HG03342 (cell line): ENCODE measurements around the gene ZNF441.
A peak's percentile ranks its signal among the peaks of the same experiment; 100 is the strongest.
"Not testable (repeated sequence)": the region's sequence is repeated elsewhere in the genome, so short reads cannot be mapped to it uniquely, and the experiment has no call there.

Experiments used
- ATAC-seq: cut with Tn5 transposase; IDR thresholded peaks from one replicate; pipeline ENCODE4 v1.9.1; 2021; ENCODE audit warnings: mild to moderate bottlenecking, moderate library complexity; ENCODE audit not compliant: unreplicated experiment

Gene ZNF441

DNA sequence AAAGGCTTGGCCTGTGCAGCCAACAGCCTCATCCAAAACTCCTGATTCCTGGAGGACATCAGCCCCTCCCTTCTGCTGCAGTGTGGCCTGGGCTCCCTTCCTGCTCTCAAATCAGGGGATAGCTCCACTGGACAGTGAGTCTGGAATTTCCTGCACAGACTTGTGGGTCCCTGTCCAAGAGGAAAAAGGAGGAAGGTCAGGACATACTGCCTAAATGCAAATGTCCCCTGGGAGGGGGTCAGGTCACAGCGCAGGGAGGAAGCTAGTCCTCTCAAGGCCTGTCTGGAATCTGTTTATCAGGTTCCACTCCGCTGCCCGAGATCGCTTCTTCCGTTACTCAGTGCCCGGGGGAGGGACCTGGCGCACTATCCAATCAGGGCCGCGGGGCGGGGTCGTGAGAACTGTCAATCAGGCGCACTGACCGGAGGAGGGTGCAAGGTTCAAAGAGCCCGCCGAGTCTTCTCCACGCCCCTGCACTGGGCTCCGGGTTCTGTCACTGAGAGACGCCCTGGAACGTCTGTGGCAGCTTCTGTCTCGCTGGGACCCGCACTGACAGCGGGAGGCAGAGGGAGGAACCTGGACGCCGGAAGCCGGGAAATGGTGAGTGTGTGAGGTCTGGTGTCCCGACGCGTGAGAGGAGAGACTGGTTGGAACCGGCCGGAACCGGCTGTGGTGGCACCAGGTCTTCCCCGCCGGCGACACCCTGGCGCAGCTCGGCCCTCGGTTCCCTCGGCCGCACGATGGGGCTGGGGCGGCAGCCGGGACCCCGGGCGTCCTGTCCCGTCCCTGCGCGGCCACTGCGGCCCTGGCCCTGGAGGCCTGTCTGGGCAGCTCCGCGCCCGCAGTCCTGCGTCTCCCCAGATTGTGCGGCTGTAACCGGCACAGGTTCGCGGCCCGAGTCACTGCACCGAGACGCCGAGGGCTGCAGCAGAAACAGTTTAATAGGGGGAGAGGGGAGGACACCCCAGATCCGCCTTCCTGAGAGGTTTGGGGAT, at the start of gene ZNF441:
ZNF441 (plus strand) TSS at position 404 of the 995 bp plus-strand sequence; CDS start at position 598, 194 bp downstream.
- peak; percentile 90 for ATAC-seq

DNA sequence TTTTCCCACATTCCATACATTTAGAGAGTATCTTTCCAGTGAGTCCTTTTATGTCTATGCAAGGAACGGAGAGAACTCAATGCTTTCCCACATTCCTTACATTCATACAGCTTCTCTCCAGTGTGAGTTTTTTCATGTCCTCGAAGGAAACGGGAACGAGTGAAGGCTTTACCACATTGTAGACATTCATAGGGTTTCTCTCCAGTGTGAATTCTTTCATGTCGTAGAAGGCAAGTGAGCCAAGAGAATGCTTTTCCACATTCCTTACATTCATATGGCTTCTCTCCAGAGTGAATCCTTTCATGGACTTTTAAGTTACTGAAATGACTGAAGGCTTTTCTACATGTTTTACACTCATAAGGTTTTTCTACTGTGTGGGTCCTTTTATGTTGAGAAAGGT, 45.1 kb upstream of the ZNF441 start:
- no peak for ATAC-seq

DNA sequence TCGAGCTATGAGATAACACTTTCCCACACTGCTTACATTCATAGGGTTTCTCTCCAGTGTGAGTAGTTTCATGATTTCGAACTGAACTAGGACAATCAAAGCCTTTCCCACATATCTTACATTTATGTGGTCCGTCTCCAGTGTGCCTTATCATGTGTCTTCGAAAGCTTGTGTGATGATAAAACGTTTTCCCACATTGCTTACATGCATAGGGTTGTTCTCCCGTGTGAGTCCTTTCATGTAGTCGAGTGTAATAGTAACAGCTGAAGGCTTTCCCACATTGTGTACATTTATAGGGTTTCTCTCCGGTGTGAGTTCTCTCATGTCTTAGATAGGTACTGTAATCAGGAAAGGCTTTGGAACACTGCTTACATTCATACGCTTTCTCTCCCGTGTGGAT, 44.4 kb upstream of the ZNF441 start:
- no peak for ATAC-seq

DNA sequence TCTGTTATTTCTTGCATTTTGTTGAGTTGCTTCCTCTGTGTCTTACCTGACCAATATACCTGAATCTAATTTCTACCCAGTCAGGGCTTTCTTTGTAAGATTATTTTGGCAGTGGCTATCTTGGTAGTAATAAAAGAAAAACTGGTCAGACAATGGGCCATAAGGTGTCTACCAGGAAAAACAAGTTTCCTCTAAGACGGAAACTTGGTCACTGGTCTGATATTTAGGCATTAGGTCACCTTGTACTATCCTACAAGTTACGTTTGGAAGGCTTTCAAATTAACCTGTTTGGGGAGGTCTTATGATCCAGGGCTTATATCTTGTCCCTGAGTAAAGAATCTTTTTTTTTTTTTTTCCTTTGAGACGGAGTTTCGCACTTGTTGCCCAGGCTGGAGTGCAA, 37.2 kb upstream of the ZNF441 start:
- ATAC-seq: no peak

DNA sequence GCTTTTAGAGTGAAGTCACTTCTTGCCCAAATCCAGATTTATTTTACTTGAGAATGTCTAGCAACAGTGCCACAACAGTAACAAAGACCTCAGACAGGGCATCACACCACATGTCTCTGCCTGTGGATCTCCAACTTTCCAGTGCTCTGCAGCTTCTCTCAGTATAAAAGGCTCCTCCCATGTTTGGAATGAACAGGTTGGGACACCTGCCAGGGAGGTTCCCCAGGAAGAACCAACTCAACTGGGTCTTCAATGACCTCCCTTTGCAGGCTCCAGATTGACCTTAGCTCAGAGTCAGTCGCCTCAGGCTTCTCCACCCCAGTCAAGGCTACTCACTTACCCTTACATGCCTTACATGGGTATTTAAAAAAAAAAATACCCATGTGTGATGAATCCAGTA, 31.4 kb upstream of the ZNF441 start:
- ATAC-seq: no peak

DNA sequence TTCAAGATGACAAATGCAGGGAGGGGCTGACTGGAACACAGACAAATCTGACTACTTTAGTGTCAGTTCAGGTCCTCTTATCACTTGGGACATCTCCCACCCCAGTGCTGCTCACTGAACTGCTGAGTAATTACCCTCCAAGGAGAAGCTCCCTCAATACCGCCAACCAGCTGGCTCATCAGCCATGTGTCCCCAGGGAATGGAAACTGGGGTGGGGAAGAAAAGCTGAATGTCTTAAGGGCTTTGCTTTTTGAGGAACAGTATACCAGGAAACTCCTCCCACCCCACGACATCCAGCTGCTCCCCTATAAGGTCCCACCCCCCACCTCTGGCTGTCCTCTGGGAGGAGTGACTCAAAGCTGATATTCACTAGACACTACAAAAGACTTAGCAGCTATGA, 30.1 kb upstream of the ZNF441 start:
- ATAC-seq: no peak

DNA sequence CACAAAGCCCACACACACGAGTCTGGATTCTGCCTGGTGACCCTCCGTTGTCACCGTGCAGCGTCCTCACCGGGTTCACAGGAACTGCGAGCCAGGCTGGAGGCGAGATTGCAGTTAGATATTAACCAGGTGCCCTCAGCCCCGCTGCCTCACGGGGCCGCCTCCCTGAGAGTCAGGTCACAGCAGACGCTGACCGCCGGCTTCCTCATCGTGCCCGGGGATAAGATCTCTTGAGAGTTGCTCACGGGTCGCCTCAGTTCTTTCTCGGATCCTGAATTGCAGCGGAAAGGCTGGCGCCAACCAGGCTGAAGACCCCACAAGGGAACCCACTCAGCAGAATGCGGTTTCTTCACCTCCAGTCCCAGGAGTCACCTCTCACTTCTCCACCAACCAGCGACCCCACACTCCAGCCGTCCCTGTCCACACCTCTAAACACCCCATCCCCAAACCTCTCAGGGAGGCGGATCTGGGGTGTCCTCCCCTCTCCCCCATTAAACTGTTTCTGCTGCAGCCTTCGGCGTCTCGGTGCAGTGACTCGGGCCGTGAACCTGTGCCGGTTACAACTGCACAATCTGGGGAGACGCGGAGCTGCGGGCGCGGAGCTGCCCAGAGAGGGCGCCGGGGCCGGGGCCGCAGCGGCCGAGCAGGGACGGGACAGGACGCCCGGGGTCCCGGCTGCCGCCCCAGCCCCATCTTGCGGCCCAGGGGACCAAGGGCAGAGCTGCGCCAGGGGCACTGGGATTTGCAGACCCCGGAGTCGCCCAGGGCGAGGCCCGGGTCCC, 28.6 kb upstream of the ZNF441 start:
- peak; percentile 33 for ATAC-seq

DNA sequence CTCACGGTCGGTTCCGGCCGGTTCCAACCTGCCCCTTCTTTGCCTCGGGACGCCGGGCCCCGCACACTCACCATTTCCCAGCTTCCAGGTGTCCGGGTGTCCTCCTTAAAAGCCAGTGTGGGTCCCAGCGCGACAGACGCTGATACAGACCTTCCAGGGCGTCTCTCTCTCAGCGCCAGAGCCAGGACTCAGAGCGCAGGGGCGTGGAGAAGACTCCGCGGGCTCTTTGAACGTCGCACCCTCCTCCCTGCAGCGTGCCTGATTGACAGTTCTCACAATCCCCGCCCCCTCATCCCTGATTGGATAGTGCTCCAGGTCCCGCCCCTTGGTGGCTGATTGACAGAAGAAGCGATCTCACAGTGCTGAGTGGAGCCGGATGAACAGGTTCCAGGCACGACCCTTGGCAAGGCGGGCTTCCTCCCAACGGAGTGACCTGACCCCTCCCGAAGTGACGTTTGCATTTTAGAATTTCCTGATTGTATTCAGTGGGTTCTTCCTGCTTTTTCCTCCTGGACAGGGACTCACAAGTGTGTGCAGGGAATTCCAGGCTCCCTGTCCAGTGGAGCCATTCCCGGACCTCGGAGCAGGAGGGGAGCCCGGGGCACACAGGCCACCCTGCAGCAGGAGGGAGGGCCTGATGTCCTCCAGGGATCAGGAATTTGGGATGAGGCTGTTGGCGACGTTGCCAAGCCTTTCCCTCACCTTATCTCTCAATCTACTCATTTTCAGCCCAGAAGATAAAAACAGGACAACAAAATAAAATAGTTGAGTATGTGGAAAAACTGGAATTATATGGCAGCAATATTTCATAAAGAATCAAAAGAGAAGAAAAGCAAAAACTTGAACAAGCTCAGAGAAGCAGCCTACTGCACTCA, 27.8 kb upstream of the ZNF441 start, which contains the start of gene ZNF823:
ZNF823 (minus strand) TSS at position 201 of the 875 bp plus-strand sequence; CDS start at position 74, 127 bp downstream.
- ATAC-seq: peak; percentile 87

DNA sequence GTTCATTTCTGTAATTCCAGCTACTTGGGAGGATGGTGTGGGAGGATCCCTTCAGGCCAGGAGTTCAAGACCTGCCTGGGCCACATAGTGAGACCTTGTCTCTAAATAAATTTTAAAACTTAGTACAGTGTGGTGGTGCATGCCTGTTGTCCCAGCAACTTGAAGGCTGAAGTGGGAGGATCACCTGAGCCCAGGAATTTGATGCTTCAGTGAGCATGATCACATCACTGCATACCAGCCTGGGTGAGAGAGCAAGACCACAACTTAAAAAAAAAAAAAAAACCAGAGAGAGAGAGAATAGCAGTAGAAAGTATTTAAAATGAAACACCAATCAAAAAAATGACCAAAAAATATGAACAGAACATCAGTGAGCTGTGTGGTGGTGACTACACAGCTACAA, 20.9 kb upstream of the ZNF441 start:
- no peak for ATAC-seq

DNA sequence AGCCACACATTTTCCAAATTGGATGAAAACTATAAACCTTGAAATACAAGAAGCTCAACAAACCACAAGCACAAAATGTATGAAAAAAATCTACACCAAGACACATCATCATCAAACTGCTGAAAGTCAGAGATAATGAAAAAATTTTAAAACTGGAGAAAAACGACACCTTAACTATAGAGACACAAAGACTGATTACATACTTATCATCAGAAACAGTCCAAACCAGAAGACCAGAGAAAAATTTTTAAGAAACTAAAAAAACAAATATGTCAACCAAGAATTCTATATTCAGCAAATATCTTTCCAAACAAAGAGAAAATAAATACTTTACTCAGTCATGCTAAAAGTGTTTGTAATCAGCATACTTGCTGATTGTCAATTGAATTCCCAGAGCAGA, 19.5 kb upstream of the ZNF441 start:
- no peak for ATAC-seq

DNA sequence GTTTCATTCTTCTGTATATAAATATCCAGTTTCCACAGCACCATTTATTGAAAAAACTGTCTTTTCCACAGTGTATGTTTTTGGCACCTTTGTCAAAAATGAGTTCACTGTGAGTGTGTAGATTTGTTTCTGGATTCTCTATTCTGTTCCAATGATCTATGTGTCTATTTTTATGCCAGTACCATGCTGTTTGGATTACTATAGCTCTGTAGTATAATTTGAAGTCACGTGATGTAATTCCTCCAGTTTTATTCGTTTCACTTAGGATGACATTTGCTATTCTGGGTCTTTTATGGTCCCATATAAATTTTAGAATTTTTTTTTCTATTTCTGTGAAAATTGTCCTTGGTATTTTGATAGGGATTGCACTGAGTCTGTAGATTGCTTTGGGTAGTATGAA, 17.0 kb upstream of the ZNF441 start:
- no peak for ATAC-seq

DNA sequence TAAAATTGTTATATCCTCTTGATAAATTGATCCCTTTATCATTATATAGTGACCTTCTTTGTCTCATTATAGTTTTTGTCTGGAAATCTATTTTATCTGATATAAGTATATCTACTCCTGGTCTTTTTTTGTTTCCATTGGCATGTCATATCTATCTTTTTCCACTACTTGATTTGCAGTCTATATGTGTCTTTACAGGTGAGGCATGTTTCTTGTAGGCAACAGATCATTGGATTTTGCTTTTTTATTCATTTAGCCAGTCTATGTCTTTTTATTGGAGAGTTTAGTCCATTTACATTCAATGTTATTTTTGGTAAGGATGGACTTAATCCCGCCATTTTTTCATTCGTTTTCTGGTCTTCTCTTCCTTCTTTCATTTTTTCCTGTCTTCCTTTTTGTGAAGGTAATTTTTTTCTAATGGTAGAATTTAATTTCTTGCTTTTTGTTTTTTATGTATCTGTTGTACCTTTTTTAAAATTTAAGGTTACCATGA, 14.5 kb upstream of the ZNF441 start:
- ATAC-seq: no peak

DNA sequence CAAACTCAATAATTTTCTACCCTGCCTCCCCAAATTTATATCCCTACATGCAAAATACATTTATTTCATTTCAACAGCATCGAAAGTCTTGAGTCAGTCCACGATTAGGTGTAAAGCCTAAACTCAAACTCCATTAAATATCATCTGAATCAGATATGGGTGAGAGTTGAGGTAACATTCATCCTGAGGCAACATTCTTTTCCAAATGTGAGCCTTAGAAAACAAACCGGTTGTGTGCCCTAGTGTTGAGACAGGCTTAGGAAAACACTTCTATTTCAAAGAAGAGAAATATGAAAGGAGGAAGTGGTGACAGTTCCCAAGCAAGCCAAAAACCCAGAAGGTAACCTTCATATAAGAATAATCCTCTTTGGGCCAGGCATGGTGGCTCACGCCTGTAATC, 12.1 kb upstream of the ZNF441 start:
- ATAC-seq: no peak

DNA sequence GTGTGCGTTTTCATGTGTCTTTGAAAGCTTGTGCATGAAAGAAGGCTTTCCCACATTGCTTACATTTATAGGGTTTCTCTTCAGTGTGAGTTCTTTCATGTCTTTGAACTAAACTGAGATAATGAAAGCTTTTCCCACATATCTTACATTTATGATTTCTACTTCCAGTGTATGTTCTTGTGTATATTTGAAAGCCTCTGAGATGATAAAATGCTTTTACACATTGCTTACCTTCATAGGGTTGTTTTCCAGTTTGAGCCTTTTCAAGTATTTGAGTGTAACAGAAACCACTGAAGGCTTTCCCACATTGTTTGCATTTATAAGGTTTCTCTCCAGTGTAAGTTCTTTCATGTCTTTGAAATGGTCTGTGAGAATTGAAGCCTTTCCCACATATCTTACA, 9.8 kb upstream of the ZNF441 start:
- no peak for ATAC-seq

DNA sequence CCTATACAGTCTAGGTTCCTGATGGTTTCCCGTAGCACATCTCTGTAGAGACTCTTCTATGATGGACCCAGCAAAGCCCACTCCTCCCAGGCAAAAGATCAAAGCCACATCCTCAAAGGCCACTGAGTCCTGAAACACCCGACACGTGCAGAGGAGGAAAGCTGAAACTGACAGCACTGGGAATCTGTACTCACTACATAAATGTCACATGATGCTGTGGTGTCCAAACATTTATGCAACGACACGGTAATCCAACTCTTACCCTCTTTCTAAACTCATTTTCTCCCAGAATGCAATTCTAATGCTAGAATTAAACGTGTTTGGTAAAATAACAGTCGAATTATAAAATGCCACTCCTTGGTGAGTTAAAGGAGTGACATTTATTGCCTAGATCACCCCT, 7.0 kb upstream of the ZNF441 start:
- no peak for ATAC-seq

DNA sequence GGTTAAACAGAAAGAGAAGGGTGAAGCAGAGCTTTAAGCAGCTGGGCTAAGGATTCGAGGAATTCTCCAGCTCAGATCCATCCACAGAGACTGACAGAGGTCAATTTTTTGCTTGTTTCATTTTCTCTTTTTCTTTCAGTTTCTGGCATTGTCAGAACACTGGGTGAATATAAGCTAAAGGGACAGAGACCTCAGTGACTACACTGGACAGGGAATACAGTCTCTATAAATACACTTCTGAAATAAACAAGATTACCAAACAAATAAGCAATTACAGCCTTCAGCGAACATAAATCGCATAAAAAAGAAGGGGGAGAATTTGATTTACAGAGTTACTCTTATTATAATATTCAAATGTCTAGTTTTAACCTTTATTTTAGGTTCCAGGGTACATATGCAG, 3.7 kb upstream of the ZNF441 start:
- ATAC-seq: no peak

DNA sequence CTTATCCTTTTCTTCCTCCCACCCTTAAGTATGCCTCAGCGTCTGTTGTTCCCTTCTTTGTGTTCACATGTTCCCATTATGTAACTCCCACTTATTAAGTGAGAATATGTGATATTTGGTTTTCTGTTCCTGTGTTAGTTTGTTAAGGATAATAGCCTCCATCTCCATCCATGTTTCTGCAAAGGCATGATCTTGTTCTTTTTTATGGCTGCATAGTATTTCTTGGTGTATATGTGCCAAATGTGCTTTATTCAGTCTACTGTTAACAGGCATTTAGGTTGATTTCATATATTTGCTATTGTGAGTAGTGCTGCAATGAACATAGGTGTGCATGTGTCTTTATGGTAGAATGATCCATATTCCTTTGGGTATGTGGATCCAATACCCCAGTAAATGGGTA, 3.2 kb upstream of the ZNF441 start:
- ATAC-seq: no peak

DNA sequence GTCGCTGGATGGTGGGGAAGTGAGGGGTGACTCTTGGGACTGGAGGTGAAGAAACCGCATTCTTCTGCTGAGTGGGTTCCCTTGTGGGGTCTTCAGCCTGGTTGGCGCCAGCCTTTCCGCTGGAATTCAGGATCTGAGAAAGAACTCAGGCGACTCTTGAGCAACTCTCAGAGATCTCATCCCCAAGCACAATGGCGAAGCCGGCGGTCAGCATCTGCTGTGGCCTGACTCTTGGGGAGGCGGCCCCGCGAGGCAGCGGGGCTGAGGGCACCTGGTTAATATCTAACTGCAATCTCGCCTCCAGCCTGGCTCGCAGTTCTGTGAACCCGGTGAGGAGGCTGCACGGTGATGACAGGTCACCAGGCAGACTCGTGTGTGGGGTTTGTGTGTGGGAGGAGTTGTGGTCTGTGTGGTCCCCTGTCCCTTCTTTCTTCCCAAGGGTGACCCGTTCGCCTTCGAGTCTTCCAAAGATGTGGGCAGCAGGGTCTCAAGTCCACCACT, 883 bp downstream of the ZNF441 start:
- no peak for ATAC-seq

DNA sequence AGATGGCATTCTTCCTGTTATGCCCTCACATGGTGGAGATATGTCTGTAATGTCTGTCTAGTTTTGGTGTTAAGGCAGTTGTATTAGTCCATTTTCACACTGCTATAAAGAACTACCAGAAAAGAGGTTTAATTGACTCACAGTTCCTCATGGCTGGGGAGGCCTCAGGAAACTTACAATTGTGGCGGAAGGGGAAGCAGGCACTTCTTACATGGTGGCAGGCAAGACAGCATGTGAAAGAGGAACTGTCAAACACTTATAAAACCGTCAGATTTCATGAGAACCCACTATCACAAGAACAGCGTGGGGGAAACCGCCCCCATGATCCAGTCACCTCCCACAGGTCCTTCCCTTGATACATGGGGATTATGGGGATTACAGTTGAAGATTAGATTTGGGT, 3.2 kb downstream of the ZNF441 start:
- no peak for ATAC-seq

DNA sequence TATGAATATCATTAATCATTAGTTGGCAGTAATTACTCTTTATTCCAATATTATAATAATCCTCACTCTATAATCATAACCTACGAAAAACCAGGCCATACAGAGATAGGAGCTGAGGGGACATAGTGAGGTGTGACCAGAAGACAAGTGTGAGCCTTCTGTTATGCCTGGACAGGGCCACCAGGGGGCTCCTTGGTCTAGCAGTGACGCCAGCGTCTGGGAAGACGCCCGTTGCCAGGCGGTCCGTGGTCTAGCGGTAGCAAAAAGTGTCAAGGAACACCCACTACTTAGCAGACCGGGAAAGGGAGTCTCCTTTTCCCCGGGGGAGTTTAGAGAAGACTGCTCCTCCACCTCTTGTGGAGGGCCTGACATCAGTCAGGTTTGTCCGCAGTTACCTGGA, 4.7 kb downstream of the ZNF441 start:
- ATAC-seq: not testable (repeated sequence)
